NOMO-1 (cell line): ENCODE data around the gene C2CD2L.

Experiments
- DNase-seq, 2 experiments: peaks; one replicate each; lab custom pipeline; 2025; ENCODE audit not compliant: unreplicated experiment in 2 of 2; lab: John Stamatoyannopoulos, UW

Gene C2CD2L

DNA sequence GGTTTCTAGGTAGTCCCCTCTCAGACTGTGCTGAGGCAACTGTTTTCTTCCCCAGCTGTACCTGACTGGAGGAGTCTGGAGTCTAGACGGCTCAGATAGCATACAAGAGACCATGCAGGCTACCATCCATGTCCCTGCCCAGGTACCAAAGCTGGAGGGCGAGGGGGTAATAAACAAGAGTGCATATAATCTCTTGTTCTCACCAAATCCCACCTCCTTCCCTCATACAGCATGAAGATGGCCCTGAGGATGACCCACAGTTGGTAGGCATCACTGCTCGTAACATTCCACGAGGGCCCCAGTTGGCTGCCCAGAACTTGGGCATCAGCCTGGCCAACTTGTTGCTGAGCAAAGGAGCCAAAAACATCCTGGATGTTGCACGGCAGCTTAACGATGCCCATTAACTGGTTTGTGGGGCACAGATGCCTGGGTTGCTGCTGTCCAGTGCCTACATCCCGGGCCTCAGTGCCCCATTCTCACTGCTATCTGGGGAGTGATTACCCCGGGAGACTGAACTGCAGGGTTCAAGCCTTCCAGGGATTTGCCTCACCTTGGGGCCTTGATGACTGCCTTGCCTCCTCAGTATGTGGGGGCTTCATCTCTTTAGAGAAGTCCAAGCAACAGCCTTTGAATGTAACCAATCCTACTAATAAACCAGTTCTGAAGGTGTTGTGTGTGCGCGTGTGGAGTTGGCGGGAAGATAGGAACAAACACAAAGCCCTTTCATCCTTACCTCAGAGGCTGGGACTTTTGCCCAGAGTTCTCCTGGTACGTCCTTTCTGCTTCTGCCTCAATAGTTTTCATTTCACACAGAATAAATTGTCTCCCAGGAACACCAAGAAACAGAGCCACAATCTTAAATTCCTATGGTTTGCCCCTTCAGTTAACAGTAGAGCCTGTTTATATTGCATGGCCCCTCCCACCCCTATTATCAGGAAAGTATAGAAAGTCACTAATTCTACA lies 14.0 kb upstream of the C2CD2L start:
- DNase-seq = no peak

DNA sequence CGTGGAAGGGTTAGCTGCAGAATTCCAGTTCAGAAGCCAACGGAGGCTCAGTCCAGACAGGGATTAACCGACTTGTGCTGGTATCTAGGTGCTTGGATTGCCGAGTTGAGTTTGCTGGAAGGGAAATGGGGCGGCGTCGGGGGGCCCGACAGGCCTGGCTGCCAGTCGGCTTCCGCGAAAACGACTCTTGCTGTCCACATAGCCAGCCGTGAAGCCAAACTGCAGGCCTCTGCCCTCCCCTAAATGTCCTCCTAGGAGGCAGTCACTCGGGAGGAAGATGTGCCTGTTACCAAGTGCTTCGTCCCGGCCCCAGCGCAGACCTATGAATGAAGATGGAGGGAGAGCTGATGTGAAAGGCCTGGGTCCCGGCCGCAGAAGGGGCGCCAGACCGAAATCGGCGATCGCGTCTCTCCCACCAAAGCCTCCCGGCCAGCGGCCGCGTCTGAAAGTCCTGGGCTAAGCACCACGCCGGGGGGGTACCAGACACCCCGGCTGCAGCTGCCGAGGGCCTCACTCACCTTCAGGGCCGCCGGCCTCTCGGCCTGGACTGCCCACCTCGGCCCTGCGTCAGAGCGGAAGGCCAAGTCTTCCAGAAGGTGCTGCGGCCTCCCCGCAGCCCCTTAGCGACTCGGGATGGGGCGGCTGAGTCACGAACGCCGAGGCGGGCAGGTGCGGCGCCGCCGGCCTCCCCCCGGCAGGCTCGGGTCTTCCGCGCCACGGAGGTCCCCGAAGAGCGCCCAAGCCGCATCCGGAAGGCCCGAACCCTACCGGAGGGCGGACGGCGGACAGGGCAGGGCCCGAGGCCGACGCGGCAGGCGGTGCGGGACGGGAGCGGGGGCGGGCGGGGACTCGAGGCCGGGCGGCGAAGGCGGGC lies 13.0 kb upstream of the C2CD2L start:
- DNase-seq = peak in 1 of 2 experiments; percentile 15

DNA sequence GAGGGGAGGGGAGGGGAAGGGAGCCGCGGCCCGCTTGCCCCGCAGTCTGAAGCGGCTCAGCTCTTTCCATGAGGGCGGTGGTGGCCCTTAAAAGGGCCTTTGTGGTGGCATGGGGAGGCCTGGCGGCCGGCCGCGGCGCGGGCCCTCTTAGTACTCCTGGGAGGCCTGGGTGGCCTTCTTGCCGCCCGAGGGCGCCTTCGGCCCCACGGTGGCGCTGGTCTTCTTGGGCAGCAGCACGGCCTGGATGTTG lies 12.4 kb upstream of the C2CD2L start:
- peak; percentile 57 to 72 for DNase-seq

- DNase-seq = peak; percentile 96 to 99
Measured at GRCh38 chr11:119095066-119095880, 11.9 kb upstream of the C2CD2L start.

- no peak for DNase-seq
Measured at GRCh38 chr11:119099711-119100110, 7.4 kb upstream of the C2CD2L start.

DNA sequence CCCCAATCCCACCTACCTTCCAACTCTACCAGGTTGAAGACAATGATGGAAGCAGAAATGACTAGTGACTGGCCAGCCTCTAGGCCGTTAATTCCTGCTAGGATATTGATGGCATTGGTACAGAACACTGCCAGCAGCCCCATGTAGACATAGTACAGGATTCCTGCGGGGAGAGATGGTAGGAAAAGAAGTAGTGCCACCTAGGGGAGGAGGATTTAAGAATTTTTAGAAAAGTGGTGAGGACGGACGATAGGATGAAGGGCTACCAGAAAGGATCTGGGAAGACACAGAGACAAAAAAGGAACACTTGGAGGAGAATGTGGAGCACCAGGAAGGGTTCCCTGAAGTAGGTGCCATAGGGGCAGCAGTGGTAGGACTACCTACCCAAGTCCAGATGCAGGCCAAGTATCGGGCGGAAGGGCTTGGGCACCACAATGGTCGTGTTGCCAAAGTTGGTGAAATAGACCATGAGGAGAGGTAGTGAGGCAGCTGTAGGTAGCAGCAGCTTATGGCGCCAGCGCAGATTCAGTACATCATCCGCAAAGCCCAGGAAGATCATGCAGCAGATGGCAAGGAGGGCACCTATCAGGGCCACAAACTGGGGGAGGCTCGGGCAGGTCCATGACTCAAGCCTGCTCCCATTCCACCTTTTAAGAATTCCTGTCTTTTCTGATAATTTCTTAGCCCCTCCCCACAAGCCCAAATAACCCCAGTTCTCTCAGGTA lies 6.7 kb upstream of the C2CD2L start:
- DNase-seq = peak in 1 of 2 experiments; percentile 8

GRCh38 chr11:119100994-119101758 lies 6.0 kb upstream of the C2CD2L start:
- peak in 1 of 2 experiments; percentile 39 for DNase-seq

GRCh38 chr11:119101759-119102423 lies 5.3 kb upstream of the C2CD2L start, which contains the start of gene DPAGT1:
Gene DPAGT1, minus strand, starts transcription at chr11:119101853. Its CDS starts 198 bp downstream, at chr11:119101655.
- DNase-seq = peak; percentile 92 to 96

DNA sequence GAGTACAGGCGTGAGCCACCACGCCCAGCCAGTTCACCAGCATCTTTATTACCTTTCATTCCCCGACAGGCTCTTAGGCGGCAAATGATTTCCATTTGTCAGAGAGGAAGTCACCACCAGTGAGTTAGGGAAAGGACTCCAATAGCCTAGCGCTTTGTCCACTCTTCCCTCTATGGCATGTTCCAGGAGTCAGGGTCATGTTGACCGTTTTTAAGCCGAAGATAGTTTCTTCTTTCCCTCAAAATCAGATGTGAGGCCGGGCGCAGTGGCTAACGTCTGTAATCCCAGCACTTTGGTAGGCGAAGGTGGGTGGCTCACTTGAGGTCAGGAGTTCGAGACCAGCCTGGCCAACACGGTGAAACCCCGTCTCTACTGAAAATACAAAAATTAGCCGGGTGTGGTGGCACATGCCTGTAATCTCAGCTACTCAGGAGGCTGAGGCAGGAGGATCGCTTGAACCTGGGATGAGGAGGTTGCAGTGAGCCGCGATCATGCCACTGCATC lies 3.9 kb upstream of the C2CD2L start:
- DNase-seq = peak in 1 of 2 experiments; percentile 25

DNA sequence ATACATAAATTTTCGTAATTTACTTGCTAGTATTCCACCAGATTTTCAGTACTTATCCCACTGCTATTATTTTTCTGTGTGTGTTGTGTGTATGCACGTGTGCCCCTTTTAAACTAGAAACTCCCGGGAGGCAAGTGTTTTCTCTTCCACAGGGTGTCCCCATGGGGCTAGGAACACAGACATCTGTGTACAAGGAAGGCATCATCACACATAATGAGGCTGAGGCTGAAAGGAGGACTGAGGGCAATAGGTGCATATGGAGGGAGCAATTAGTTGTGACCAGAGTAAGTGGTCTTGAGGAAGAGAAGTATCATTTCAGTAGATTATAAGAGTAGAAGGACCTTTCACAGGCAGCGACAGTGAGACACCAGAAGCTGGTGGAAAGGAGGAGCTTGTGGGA lies 3.4 kb upstream of the C2CD2L start:
- DNase-seq = no peak

- DNase-seq = no peak
Measured at GRCh38 chr11:119107538-119108145, 498 bp downstream of the C2CD2L start.

DNA sequence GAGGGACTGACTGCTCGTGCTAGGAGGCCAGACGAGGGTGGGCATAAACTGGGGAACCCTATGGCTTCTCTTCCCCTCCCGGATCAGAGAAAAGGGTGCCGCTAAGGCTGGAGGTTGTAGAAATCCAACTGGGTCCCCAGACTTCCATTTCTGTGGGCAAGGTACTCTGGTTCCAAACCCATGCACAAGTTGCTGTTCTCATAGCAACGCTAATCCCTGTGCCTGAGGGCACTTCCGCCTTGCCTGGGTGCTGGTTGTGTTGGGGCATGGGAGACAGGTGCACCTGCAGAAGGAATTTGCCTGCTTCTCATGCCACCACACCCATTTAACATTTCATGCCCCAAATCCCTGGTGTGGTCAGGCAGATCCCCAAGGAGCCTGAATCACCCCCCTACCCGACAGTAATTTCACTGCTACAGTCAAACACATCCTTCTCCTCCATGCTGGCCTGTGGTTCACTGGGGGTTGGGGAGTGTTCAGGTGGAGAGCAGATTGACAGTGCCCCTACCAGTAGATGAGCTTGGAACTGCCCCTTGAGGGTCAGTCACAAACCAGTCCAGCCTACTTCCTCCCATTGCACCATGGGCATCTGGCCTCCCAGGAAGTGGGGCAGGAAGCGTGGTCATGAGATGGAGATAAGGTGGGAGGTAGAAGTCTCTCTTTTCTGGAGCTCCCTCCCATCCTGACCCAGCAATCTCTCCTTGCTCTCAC lies 1.2 kb downstream of the C2CD2L start:
- peak; percentile 26 to 38 for DNase-seq

DNA sequence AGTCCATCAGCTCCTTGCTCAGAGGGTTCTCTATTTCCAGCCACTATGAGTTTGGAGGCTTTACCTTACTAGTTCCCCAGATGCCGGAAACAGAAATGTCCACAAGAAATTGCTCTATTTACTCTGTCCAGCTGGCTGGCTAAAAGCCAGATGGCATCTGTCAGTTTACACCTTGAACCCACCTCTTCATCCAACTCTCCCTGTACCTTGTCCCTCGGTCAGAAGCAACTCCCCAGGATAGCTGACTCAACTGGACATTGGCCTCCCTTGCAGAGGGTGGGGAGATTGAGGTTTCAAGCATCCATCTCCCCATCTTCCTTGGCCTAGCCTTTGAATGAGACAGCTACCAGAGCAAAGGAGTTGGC lies 1.7 kb downstream of the C2CD2L start:
- no peak for DNase-seq

DNA sequence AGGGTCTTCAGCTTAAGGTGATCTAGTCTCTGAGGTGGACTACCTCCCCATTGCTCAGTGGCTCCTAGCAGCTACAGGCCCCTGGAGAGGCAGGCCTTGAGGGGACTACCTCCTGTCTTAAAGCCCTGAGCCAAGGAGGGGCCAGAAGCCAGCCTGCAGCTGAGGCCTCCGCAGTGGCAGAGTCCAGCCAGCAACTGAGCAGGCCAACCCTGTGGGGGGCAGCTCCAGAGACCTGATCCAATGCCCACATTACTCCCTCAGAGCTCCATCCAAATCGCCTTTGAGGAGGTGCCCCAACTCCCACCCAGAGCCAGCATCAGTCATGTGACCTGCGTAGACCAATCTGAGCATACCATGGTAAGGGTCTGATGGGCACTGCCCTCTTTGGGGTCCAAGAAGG lies 2.7 kb downstream of the C2CD2L start:
- DNase-seq = no peak

GRCh38 chr11:119110439-119110838 lies 3.3 kb downstream of the C2CD2L start:
- DNase-seq = no peak

DNA sequence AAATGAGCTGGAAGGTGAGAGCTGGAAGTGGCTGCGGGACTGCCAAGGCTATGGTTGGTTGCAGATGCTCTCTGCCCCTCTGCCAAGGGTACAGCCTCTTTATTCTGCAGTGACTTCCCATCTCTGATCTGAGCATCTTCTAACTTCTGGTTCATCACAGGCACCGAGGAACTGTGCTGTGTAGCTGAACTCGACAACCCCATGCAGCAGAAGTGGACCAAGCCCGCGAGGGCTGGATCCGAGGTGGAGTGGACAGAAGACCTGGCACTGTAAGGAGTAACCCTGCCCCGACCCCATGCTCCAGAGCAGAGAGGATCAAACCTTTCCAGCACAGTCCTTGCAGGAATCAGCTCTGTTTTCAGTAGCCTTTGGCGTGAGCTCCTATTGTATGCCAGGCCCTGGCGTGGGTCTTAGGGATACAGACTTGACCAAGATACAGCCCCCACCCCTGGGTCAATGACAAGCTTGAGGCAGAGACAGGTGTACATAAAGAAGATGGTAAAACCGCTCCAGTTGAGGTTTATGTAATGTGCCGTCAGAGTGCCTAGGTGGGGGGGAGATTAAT lies 4.3 kb downstream of the C2CD2L start:
- no peak for DNase-seq

- no peak for DNase-seq
Measured at GRCh38 chr11:119112314-119113020, 5.3 kb downstream of the C2CD2L start.
